Measurements from ENCODE around the gene NBR1.

DNA sequence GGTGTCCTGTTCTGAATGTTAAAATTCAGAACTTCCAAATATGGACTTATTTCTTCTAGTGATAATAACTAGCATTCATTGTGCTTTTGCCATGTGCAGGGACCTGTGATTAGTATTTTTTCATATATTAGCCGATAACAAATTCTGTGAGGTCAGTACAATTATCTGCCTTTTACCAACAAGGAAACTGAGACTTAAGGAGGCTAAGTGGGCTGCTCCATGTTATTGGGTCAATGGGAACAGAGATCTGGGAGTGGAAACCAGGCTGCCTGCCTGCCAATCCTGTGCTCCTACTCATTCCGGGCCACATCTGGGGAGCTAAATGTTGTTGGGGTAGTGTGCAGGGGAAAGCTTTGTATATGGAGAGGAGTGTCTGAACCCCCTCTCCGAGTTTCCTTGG lies 44.3 kb downstream of the NBR1 start:
- TF ChIP-seq CTCF (IDR thresholded peaks at IDR 0.05) (no peak), POLR2A (IDR thresholded peaks at IDR 0.05) (no peak)
